ENCODE measurements around the gene MACROD2.

MACROD2 gene

GRCh38 chr20:15911581-15911980, 1916.3 kb downstream of the MACROD2 start:
- no peaks in the 10 kb centered on the region for H3K27me3 ChIP-seq (replicated peaks; ENCODE audit: control insufficient read depth, insufficient read depth, low read length)
- no peaks in the 10 kb centered on the region for H3K36me3 ChIP-seq (ENCODE audit: control insufficient read depth, insufficient read depth, low read length)
- no peak for DNase-seq (ENCODE audit: extremely low read depth, insufficient read length)
- no peak overlapping the region for H3K4me3 ChIP-seq (replicated peaks; ENCODE audit: low read depth, low read length)
- TF ChIP-seq CTCF (IDR thresholded peaks at IDR 0.05; ENCODE audit: insufficient read depth, low read length, poor library complexity, severe bottlenecking), result no peak

GRCh38 chr20:15913391-15914025, 1918.2 kb downstream of the MACROD2 start:
- no peaks in the 10 kb centered on the region for H3K27me3 ChIP-seq (replicated peaks; ENCODE audit: control insufficient read depth, insufficient read depth, low read length)
- no peak for TF ChIP-seq CTCF (IDR thresholded peaks at IDR 0.05; ENCODE audit: insufficient read depth, low read length, poor library complexity, severe bottlenecking)
- H3K36me3 ChIP-seq (ENCODE audit: control insufficient read depth, insufficient read depth, low read length), result no peaks in the 10 kb centered on the region
- no peak for DNase-seq (ENCODE audit: extremely low read depth, insufficient read length)
- H3K4me3 ChIP-seq (replicated peaks; ENCODE audit: low read depth, low read length), result no peak overlapping the region

- DNase-seq (ENCODE audit: extremely low read depth, insufficient read length), result no peak
- no peak for TF ChIP-seq CTCF (IDR thresholded peaks at IDR 0.05; ENCODE audit: insufficient read depth, low read length, poor library complexity, severe bottlenecking)
Observed at GRCh38 chr20:15916623-15917022, 1921.3 kb downstream of the MACROD2 start.

GRCh38 chr20:15917283-15917682, 1922.0 kb downstream of the MACROD2 start:
- no peaks in the 10 kb centered on the region for H3K27me3 ChIP-seq (replicated peaks; ENCODE audit: control insufficient read depth, insufficient read depth, low read length)
- TF ChIP-seq CTCF (IDR thresholded peaks at IDR 0.05; ENCODE audit: insufficient read depth, low read length, poor library complexity, severe bottlenecking), result no peak
- no peaks in the 10 kb centered on the region for H3K36me3 ChIP-seq (ENCODE audit: control insufficient read depth, insufficient read depth, low read length)
- DNase-seq (ENCODE audit: extremely low read depth, insufficient read length), result no peak
- no peak overlapping the region for H3K4me3 ChIP-seq (replicated peaks; ENCODE audit: low read depth, low read length)

More at GRCh38 chr20:15916623-15917022, 1921.3 kb downstream of the MACROD2 start:
- H3K27me3 ChIP-seq (replicated peaks; ENCODE audit: control insufficient read depth, insufficient read depth, low read length), result no peaks in the 10 kb centered on the region
- H3K36me3 ChIP-seq (ENCODE audit: control insufficient read depth, insufficient read depth, low read length), result no peaks in the 10 kb centered on the region
- H3K4me3 ChIP-seq (replicated peaks; ENCODE audit: low read depth, low read length), result no peak overlapping the region

GRCh38 chr20:15918631-15919030, 1923.3 kb downstream of the MACROD2 start:
- no peak for TF ChIP-seq CTCF (IDR thresholded peaks at IDR 0.05; ENCODE audit: insufficient read depth, low read length, poor library complexity, severe bottlenecking)

GRCh38 chr20:15919118-15919517, 1923.8 kb downstream of the MACROD2 start:
- no peak overlapping the region for H3K4me3 ChIP-seq (replicated peaks; ENCODE audit: low read depth, low read length)
- no peaks in the 10 kb centered on the region for H3K27me3 ChIP-seq (replicated peaks; ENCODE audit: control insufficient read depth, insufficient read depth, low read length)
- no peaks in the 10 kb centered on the region for H3K36me3 ChIP-seq (ENCODE audit: control insufficient read depth, insufficient read depth, low read length)
- DNase-seq (ENCODE audit: extremely low read depth, insufficient read length), result no peak
- TF ChIP-seq CTCF (IDR thresholded peaks at IDR 0.05; ENCODE audit: insufficient read depth, low read length, poor library complexity, severe bottlenecking), result no peak

More at GRCh38 chr20:15918631-15919030, 1923.3 kb downstream of the MACROD2 start:
- Histone ChIP-seq H3K4me3 (replicated peaks; ENCODE audit: low read depth, low read length) (no peak overlapping the region), H3K36me3 (ENCODE audit: control insufficient read depth, insufficient read depth, low read length) (no peaks in the 10 kb centered on the region), H3K27me3 (replicated peaks; ENCODE audit: control insufficient read depth, insufficient read depth, low read length) (no peaks in the 10 kb centered on the region)
- DNase-seq (ENCODE audit: extremely low read depth, insufficient read length), result no peak

All from GM06990 (cell line).